PC-3 (cell line): ENCODE measurements around the gene CD48.

Experiments used
- EZH2 ChIP-seq: fragments of 300-600 bp; sonication (generic); IDR thresholded peaks from one replicate; pipeline ENCODE4 v1.6.1; 2017; ENCODE audit warnings: antibody characterized with exemption, mild to moderate bottlenecking, low read length; ENCODE audit not compliant: unreplicated experiment
- EZH2phosphoT487 ChIP-seq: fragments of 300-600 bp; sonication (generic); IDR thresholded peaks from 2 replicates; pipeline ENCODE4 v1.6.1; 2018; ENCODE audit warnings: mild to moderate bottlenecking, antibody characterized with exemption, low read length, borderline replicate concordance
- TF ChIP-seq, protein P1 (sequence below): fragments of 300-600 bp; sonication (generic); conservative IDR thresholded peaks from 2 replicates; pipeline ENCODE4 v1.5.1; 2017; ENCODE audit warnings: antibody characterized with exemption, low read depth, mild to moderate bottlenecking, low read length

DNA sequence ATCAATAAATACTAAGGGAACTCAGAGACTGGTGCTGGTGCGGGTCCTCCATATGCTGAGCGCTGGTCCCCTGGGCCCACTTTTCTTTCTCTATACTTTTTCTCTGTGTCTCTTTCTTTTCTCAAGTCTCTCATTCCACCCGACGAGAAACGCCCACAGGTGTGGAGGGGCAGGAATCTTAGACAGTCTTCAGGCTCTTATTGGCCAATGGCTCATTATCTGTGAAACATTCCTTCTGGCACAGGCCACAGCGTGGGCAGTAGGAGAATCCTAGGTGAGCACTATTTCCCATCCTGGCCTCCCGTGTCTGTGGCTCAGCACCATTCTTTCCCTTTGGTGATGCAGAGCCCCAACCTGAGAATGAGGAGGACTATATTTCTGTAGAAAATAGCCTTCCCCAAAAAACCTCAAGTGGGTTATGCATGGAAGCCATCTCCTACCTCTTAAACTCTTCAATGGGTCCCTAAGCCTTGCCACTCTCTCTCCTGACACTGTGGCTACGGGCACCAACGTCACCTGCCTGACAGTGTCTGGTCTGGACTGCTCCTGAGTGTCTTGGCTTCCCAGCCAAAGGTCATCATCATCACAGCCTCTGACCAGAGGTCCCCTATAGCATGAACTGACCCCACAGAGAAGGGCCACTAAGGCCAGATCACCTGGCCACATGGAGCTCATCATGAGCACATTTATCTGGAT lies 58.5 kb downstream of the CD48 start:
- TF ChIP-seq, protein P1, sequence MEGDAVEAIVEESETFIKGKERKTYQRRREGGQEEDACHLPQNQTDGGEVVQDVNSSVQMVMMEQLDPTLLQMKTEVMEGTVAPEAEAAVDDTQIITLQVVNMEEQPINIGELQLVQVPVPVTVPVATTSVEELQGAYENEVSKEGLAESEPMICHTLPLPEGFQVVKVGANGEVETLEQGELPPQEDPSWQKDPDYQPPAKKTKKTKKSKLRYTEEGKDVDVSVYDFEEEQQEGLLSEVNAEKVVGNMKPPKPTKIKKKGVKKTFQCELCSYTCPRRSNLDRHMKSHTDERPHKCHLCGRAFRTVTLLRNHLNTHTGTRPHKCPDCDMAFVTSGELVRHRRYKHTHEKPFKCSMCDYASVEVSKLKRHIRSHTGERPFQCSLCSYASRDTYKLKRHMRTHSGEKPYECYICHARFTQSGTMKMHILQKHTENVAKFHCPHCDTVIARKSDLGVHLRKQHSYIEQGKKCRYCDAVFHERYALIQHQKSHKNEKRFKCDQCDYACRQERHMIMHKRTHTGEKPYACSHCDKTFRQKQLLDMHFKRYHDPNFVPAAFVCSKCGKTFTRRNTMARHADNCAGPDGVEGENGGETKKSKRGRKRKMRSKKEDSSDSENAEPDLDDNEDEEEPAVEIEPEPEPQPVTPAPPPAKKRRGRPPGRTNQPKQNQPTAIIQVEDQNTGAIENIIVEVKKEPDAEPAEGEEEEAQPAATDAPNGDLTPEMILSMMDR = no peak
- TF ChIP-seq EZH2 (no peak), EZH2phosphoT487 (no peak)
